ENCODE measurements around the gene RSRC1.
"Not testable (repeated sequence)": the region's sequence is repeated elsewhere in the genome, so short reads cannot be mapped to it uniquely, and the experiment has no call there.

- TF ChIP-seq CTCF, POLR2A (IDR thresholded peaks at IDR 0.05): not testable (repeated sequence)
Observed at GRCh38 chr3:158329696-158330441, 220.0 kb downstream of the RSRC1 start.
